ENCODE data around the gene CCDC134. TPM values are rescaled to one million over a fixed set of nuclear protein-coding genes. Genes with fewer than 3 reads are reported as not detected.
A peak's percentile ranks its signal among the peaks of the same experiment; 100 is the strongest.

CCDC134 gene
- total and polyA plus RNA-seq, 2 of the 8 experiments (the other 6 are each of a cell fraction or from before 2014, with no cell fraction given) = 7.7 to 20.0 TPM

GRCh38 chr22:41799486-41800347 is 762 bp upstream of the CCDC134 start (continued):
- TF ChIP-seq SP4 (IDR thresholded peaks at IDR 0.05; ENCODE audit: low read length) (no peak), ZNF274 (IDR thresholded peaks at IDR 0.05; ENCODE audit: borderline replicate concordance, extremely low read depth, low read length) (no peak), RBBP5 (IDR thresholded peaks at IDR 0.05; ENCODE audit: borderline replicate concordance, low read depth, low read length) (no peak; the same call in 1 of the 2 replicates), E2F6 (IDR thresholded peaks at IDR 0.05) (peak; percentile 71), SIX5 (IDR thresholded peaks at IDR 0.05; ENCODE audit: low read depth, low read length) (no peak)

Data from H1 (cell line).